ENCODE results near the gene C2orf76.

C2orf76 gene

DNA sequence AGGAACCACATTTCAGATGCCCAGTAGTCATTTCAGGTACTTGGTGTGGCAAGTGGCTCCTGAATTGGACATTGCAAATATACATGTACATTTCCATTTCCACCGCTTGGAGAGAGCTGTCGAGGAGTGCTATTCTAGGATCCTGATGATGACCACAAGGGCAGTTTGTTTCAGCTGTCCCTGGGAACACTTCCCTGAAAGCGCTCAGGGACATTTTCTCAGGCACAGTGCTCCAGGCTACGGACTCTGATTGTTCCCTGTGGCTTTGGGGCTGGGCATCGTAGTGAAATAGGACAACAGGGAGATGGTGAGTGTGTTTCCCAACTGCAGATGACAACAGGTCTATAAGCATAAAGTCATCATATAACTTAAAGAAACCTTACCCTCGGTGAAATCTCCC, 3.2 kb upstream of the C2orf76 start:
- TF ChIP-seq, protein P1, sequence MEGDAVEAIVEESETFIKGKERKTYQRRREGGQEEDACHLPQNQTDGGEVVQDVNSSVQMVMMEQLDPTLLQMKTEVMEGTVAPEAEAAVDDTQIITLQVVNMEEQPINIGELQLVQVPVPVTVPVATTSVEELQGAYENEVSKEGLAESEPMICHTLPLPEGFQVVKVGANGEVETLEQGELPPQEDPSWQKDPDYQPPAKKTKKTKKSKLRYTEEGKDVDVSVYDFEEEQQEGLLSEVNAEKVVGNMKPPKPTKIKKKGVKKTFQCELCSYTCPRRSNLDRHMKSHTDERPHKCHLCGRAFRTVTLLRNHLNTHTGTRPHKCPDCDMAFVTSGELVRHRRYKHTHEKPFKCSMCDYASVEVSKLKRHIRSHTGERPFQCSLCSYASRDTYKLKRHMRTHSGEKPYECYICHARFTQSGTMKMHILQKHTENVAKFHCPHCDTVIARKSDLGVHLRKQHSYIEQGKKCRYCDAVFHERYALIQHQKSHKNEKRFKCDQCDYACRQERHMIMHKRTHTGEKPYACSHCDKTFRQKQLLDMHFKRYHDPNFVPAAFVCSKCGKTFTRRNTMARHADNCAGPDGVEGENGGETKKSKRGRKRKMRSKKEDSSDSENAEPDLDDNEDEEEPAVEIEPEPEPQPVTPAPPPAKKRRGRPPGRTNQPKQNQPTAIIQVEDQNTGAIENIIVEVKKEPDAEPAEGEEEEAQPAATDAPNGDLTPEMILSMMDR (conservative IDR thresholded peaks at IDR 0.05; ENCODE audit: control insufficient read depth, insufficient read depth, low read depth, low read length): no peak
- no peak for DNase-seq (ENCODE audit: low read depth)
- no peak overlapping the region for H3K4me3 ChIP-seq (ENCODE audit: control insufficient read depth, low read depth, low read length)

DNA sequence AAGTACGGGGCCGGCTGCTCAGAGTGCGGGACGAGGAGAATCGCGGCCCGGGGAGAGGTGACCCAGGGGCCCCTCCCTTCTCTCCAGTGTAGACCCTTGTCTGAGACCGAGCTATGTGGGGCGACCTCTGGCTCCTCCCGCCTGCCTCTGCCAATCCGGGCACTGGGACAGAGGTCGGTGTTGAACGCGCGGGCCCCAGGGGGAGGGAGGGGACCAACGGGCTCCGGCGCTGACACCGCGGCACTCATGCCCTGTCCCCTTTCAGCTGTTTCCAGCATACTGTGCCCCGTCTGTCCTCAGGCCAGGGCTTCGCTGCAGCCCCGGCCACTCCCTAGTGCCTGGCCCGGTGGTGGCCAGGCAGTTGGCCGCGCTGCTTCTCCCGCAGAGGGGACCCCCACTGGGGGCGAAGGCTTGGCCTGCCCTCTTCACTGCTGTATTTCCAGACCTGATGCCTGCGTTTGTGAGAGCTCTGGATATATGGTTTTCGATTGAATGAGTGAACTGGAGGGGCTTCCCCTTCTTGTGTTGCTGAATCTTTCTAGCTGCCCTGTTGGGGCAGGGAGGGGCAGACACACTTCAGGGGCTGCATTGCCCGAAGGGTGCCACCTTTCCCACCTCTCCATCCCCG, 952 bp upstream of the C2orf76 start:
- TF ChIP-seq, protein P1 (conservative IDR thresholded peaks at IDR 0.05; ENCODE audit: control insufficient read depth, insufficient read depth, low read depth, low read length): no peak
- H3K4me3 ChIP-seq (ENCODE audit: control insufficient read depth, low read depth, low read length): peak overlapping the region; percentile 97
- peak; percentile 11 for DNase-seq (ENCODE audit: low read depth)

DNA sequence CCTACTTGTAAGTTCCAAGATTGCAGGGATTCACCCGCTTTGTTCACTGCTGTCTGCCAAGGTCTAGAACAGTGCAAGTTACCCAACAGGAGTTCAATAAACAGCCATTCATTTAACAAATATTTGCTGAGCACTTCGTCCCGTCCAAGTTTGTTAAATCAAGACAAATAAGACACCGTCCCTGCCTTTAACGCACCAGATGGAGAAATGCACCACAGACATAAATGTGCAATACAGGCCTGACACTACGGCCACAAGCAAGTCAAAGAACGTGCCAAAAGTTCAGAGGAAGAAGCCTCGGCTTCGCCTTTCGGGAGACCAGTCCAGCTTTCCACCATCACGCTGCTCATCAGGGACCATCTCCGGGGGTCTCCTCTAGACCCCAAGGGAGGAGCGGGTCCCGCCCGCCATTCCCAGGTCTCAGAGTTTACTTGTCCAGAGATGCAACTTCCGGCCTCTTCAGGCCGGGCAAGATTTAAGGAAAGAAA, 429 bp downstream of the C2orf76 start:
- peak; percentile 50 for DNase-seq (ENCODE audit: low read depth)
- peak overlapping the region; percentile 97 for H3K4me3 ChIP-seq (ENCODE audit: control insufficient read depth, low read depth, low read length)
- TF ChIP-seq, protein P1 (conservative IDR thresholded peaks at IDR 0.05; ENCODE audit: control insufficient read depth, insufficient read depth, low read depth, low read length): no peak

DNA sequence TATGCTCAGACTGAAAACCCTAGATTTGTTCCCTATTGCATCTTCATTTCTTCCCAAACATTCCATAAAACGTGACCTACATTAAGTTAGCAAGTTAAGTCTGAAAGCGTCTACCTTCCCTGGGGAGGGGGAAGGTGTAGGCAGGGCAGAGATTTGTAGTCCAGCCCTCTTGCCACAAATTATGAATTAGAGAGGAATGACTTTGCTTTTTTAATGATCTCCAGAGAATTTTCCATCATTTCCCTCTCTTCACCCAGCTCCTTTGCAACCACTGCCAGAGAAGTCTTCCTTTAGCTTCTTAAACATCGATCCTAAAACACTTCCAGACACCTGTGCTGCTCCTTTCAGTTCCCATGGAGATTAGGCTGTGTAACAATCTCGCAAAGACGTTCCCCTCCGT, 1.2 kb downstream of the C2orf76 start:
- H3K4me3 ChIP-seq (ENCODE audit: control insufficient read depth, low read depth, low read length): peak overlapping the region; percentile 97
- TF ChIP-seq, protein P1 (conservative IDR thresholded peaks at IDR 0.05; ENCODE audit: control insufficient read depth, insufficient read depth, low read depth, low read length): no peak
- DNase-seq (ENCODE audit: low read depth): no peak

DNA sequence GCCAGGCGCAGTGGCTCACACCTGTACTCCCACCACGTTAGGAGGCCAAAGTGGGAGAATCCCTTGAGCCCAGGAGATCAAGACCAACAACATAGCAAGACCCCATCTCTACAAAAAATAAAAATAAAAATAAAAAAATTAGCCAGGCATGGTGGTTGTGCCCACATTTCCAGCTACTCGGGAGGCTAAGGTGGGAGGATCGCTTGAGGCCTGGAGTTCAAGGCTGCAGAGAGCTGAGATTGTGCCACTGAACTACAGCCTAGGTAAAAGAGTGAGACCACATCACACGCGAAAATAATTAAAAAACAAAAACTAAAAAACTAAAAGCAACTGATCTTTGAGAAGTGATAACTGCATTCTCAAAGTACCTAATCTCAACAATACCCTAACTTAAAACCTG, 1.8 kb downstream of the C2orf76 start:
- H3K4me3 ChIP-seq (ENCODE audit: control insufficient read depth, low read depth, low read length): no peak overlapping the region
- DNase-seq (ENCODE audit: low read depth): no peak
- TF ChIP-seq, protein P1 (conservative IDR thresholded peaks at IDR 0.05; ENCODE audit: control insufficient read depth, insufficient read depth, low read depth, low read length): no peak

DNA sequence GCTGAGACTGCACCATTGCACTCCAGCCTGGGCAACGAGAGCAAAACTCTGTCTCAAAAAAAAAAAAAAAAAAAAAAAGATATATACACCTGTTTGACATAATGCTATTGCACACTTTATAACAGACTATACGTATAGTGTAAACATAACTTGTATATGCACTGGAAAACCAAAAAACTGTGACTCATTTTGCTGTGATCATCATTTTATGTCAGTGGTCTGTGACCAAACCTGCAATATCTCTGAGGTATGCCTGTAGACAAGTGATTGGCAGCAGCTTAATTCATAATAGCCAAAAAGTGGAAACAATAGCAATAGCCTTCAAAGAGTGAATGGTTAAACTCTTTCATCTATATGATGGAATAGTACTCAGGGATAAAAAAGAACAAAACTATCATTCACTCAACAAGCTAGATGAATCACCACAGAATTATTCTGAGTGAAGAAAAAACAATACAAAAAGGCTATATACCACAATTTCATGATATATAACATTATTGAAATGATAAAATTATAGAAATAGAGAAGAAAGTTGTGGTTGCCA, 6.1 kb downstream of the C2orf76 start:
- no peak for DNase-seq (ENCODE audit: low read depth)
- H3K4me3 ChIP-seq (ENCODE audit: control insufficient read depth, low read depth, low read length): no peak overlapping the region
- TF ChIP-seq, protein P1 (conservative IDR thresholded peaks at IDR 0.05; ENCODE audit: control insufficient read depth, insufficient read depth, low read depth, low read length): no peak

Data from fibroblast of mammary gland (primary cell).